Astrocyte (in vitro differentiated cells and primary cell): ENCODE measurements around the gene MYO16.

Source experiments
- CTCF ChIP-seq: IDR thresholded peaks from 2 replicates; pipeline ENCODE4 v1.5.1; 2011; ENCODE audit warnings: low read depth, mild to moderate bottlenecking, inconsistent platforms, low read length, moderate library complexity; ENCODE audit not compliant: insufficient read depth
- EZH2 ChIP-seq: IDR thresholded peaks from 2 replicates; pipeline ENCODE4 v1.6.1; 2012; ENCODE audit warnings: mild to moderate bottlenecking, low read length, inconsistent platforms; ENCODE audit not compliant: insufficient read depth

- TF ChIP-seq CTCF (no peak), EZH2 (no peak)
Observed at GRCh38 chr13:109118521-109118920, 489.1 kb downstream of the MYO16 start.
